Neural crest cell (in vitro differentiated cells): ENCODE measurements around the gene FYB2. TPM values are rescaled to one million over a fixed set of nuclear protein-coding genes. Genes with fewer than 3 reads are reported as not detected.

Experiments used
- DNase-seq: peaks from one replicate; pipeline ENCODE4 v3.0.0; 2021; ENCODE audit warnings: low read depth, mixed read lengths, low spot score
- H3K27ac Mint-ChIP-seq: one replicate; pipeline ENCODE4 v1.8.0; 2021; ENCODE audit warnings: mild to moderate bottlenecking, mixed read lengths; ENCODE audit not compliant: unreplicated experiment
- H3K27me3 Mint-ChIP-seq: 2 replicates; pipeline ENCODE4 v1.8.0; 2021; ENCODE audit warnings: low read depth, mild to moderate bottlenecking, mixed read lengths
- H3K36me3 Mint-ChIP-seq: 2 replicates; pipeline ENCODE4 v1.8.0; 2021; ENCODE audit warnings: low read depth, mild to moderate bottlenecking, mixed read lengths
- H3K4me1 Mint-ChIP-seq: 2 replicates; pipeline ENCODE4 v1.8.0; 2021; ENCODE audit warnings: mixed read lengths
- H3K4me3 Mint-ChIP-seq: one replicate; pipeline ENCODE4 v1.8.0; 2021; ENCODE audit warnings: mild to moderate bottlenecking, mixed read lengths
- H3K9me3 Mint-ChIP-seq: 2 replicates; pipeline ENCODE4 v1.8.0; 2021; ENCODE audit warnings: mixed read lengths
- CTCF ChIP-seq: fragments of 200-600 bp; sonication (generic); conservative IDR thresholded peaks from 2 replicates; pipeline ENCODE4 v1.5.0; 2021; ENCODE audit warnings: antibody characterized with exemption, mild to moderate bottlenecking
- total RNA-seq: library from RNA; stranded (reverse); gene quantifications from 2 replicates; pipeline ENCODE4 v1.2.1, GENCODE V29; 2021

FYB2 gene
- total RNA-seq, 1 donor from 2014 or later = not detected

GRCh38 chr1:56797065-56797685 lies 22.0 kb downstream of the FYB2 start:
- H3K36me3 Mint-ChIP-seq = no peaks in the 10 kb centered on the region
- no peaks in the 10 kb centered on the region for H3K9me3 Mint-ChIP-seq
- H3K4me3 Mint-ChIP-seq = no peak overlapping the region
- peaks cover 6% of the 10 kb centered on the region for H3K4me1 Mint-ChIP-seq
- no peak for DNase-seq
- H3K27ac Mint-ChIP-seq = peak overlapping the region; percentile 21
- no peak for TF ChIP-seq CTCF
- no peaks in the 10 kb centered on the region for H3K27me3 Mint-ChIP-seq

GRCh38 chr1:56795870-56796269 lies 23.3 kb downstream of the FYB2 start:
- no peak overlapping the region for H3K27ac Mint-ChIP-seq
- DNase-seq = no peak
- no peaks in the 10 kb centered on the region for H3K9me3 Mint-ChIP-seq
- H3K36me3 Mint-ChIP-seq = no peaks in the 10 kb centered on the region
- H3K27me3 Mint-ChIP-seq = no peaks in the 10 kb centered on the region
- no peak overlapping the region for H3K4me3 Mint-ChIP-seq
- TF ChIP-seq CTCF = no peak
- H3K4me1 Mint-ChIP-seq = peaks cover 6% of the 10 kb centered on the region

GRCh38 chr1:56790036-56790435 lies 29.2 kb downstream of the FYB2 start:
- no peak overlapping the region for H3K4me3 Mint-ChIP-seq
- TF ChIP-seq CTCF = no peak
- no peaks in the 10 kb centered on the region for H3K36me3 Mint-ChIP-seq
- H3K27ac Mint-ChIP-seq = no peak overlapping the region
- H3K9me3 Mint-ChIP-seq = no peaks in the 10 kb centered on the region
- no peaks in the 10 kb centered on the region for H3K4me1 Mint-ChIP-seq
- no peak for DNase-seq
- H3K27me3 Mint-ChIP-seq = no peaks in the 10 kb centered on the region

GRCh38 chr1:56788588-56788987 lies 30.6 kb downstream of the FYB2 start:
- no peak overlapping the region for H3K27ac Mint-ChIP-seq
- no peaks in the 10 kb centered on the region for H3K9me3 Mint-ChIP-seq
- DNase-seq = no peak
- H3K36me3 Mint-ChIP-seq = no peaks in the 10 kb centered on the region
- no peaks in the 10 kb centered on the region for H3K27me3 Mint-ChIP-seq
- no peak overlapping the region for H3K4me3 Mint-ChIP-seq
- no peaks in the 10 kb centered on the region for H3K4me1 Mint-ChIP-seq
- no peak for TF ChIP-seq CTCF

GRCh38 chr1:56788102-56788501 lies 31.1 kb downstream of the FYB2 start:
- Mint-ChIP-seq H3K4me1 (no peaks in the 10 kb centered on the region), H3K36me3 (no peaks in the 10 kb centered on the region), H3K9me3 (no peaks in the 10 kb centered on the region), H3K27ac (no peak overlapping the region), H3K4me3 (no peak overlapping the region), H3K27me3 (no peaks in the 10 kb centered on the region)
- no peak for DNase-seq
- no peak for TF ChIP-seq CTCF

GRCh38 chr1:56787330-56787729 lies 31.9 kb downstream of the FYB2 start:
- no peaks in the 10 kb centered on the region for H3K36me3 Mint-ChIP-seq
- TF ChIP-seq CTCF = no peak

More at GRCh38 chr1:56787330-56787729, 31.9 kb downstream of the FYB2 start:
- no peak overlapping the region for H3K4me3 Mint-ChIP-seq
- no peaks in the 10 kb centered on the region for H3K9me3 Mint-ChIP-seq
- no peak for DNase-seq
- no peaks in the 10 kb centered on the region for H3K27me3 Mint-ChIP-seq
- no peaks in the 10 kb centered on the region for H3K4me1 Mint-ChIP-seq
- H3K27ac Mint-ChIP-seq = no peak overlapping the region
